Measurements from ENCODE around the gene LOXL3. TPM values are rescaled to one million over a fixed set of nuclear protein-coding genes. Genes with fewer than 3 reads are reported as not detected.

The LOXL3 gene
- total RNA-seq, 4 donors from 2014 or later = 7.2 to 13.2 (median 8.6) TPM

DNA sequence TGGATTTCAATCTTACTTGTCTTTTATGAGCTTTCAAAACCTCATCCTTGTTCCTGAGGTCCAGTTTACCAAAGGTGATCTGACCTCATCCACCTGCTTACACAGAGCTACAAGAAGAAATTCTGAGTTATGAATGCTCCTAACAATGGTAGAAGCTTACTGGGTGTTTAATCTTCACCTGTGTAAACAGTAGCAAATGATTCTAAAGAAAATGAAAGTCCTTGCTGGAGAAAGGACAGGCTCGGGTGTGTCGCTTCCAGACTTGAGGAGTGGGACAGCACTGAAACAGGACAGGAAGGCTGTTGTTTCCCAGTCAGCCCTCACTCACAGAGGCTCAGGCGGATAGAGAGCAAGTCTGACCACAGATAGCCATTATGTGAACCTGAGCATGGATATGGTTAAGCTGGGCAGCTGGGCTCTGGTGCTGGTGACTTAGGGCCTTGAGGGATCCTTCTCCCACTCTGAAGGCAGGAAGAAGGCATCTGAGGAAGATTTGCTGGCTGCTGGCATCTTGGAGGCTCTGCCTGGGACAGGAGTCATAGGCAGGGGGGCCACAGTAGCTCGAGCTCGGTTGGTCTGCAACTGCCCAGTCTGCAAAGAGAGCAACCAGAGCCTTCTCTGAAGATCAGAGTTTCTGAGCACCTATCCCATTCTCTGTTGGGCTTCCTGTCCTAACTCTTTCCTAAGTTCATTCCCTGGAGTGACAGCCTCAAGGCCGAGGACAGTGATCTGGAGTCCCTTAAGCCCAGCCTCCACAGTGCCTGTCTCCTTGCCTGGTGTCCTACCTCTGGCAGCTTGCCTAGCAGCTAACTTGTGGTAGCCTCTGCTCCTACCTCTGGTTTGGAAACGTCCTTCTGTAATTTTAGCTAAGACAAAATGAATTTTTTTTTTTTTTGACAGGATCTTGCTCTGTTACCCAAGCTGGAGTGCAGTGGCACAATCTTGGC is 4.8 kb upstream of the LOXL3 start:
- TF ChIP-seq, protein P1, sequence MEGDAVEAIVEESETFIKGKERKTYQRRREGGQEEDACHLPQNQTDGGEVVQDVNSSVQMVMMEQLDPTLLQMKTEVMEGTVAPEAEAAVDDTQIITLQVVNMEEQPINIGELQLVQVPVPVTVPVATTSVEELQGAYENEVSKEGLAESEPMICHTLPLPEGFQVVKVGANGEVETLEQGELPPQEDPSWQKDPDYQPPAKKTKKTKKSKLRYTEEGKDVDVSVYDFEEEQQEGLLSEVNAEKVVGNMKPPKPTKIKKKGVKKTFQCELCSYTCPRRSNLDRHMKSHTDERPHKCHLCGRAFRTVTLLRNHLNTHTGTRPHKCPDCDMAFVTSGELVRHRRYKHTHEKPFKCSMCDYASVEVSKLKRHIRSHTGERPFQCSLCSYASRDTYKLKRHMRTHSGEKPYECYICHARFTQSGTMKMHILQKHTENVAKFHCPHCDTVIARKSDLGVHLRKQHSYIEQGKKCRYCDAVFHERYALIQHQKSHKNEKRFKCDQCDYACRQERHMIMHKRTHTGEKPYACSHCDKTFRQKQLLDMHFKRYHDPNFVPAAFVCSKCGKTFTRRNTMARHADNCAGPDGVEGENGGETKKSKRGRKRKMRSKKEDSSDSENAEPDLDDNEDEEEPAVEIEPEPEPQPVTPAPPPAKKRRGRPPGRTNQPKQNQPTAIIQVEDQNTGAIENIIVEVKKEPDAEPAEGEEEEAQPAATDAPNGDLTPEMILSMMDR (IDR thresholded peaks at IDR 0.05) = no peak
- TF ChIP-seq EP300 (IDR thresholded peaks at IDR 0.05) (no peak), POLR2A (IDR thresholded peaks at IDR 0.05) (no peak), POLR2AphosphoS5 (IDR thresholded peaks at IDR 0.05) (no peak)
- no peaks in the 10 kb centered on the region for H3K9me3 ChIP-seq
- H3K4me3 ChIP-seq = no peak overlapping the region
- no peak overlapping the region for H3K27ac ChIP-seq
- peaks cover 0 to 11% of the 10 kb centered on the region in 2 donors for H3K36me3 ChIP-seq
- H3K27me3 ChIP-seq = peaks cover 35% of the 10 kb centered on the region
- WGBS, 2 donors (ENCODE audit: low coverage in 1 of 2) = 50 to 60% methylated on average over 5 to 6 of the region's 7 CpGs
- peaks cover 0 to 21% (median 7%) of the 10 kb centered on the region in 3 donors for H3K4me1 ChIP-seq
- ATAC-seq = no peak

- WGBS, 2 donors (ENCODE audit: low coverage in 1 of 2) = 83% methylated on average over 1 to 2 of the region's 6 CpGs
Observed at GRCh38 chr2:74556831-74557370, 3.2 kb upstream of the LOXL3 start.

DNA sequence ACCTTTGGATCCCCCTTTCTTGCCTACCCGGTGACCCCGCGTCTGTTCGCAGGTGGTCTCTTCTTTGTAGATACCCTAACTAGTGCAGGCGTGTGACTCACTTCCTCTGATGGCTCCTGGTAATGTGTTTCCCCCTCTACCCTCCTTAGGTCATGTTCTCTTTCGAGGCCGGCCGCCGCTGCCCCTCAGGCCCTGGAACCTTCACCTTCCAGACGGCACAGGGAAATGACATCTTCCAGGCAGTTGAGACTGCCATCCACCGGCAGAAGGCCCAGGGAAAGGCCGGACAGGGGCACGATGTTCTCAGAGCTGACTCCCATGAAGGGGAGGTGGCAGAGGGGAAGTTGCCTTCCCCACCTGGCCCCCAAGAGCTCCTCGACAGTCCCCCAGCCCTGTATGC is 2.4 kb upstream of the LOXL3 start:
- H3K27ac ChIP-seq = no peak overlapping the region

More at GRCh38 chr2:74556831-74557370, 3.2 kb upstream of the LOXL3 start:
- no peak for ATAC-seq
- Histone ChIP-seq H3K27ac (no peak overlapping the region), H3K9me3 (no peaks in the 10 kb centered on the region), H3K36me3 (peaks cover 0 to 11% of the 10 kb centered on the region in 2 donors), H3K27me3 (peaks cover 21% of the 10 kb centered on the region), H3K4me3 (no peak overlapping the region), H3K4me1 (peaks cover 0 to 29% (median 10%) of the 10 kb centered on the region in 3 donors)
- TF ChIP-seq POLR2AphosphoS5 (IDR thresholded peaks at IDR 0.05) = no peak
- TF ChIP-seq, protein P1 (IDR thresholded peaks at IDR 0.05) = no peak
- no peak for TF ChIP-seq POLR2A (IDR thresholded peaks at IDR 0.05)
- no peak for TF ChIP-seq EP300 (IDR thresholded peaks at IDR 0.05)

DNA sequence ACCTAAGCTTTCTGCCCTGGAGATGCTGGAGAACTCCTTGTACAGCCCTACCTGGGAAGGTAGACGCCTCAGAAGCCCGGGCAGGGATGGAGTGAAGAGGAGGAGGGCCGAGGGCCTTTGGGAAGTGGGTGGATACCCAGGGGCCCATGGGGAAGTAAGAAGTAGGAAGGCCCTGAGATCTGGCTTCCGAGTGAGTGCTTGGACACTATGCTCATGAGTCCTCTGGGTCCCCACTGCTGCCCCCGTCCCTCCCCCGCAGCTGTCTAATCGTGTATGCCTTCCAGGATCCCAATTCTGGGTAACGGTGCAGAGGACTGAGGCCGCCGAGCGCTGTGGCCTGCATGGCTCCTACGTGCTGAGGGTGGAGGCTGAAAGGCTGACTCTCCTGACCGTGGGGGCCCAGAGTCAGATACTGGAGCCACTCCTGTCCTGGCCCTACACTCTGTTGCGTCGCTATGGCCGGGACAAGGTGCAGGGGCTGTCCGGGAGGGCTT is 1.9 kb upstream of the LOXL3 start:
- no peak for ATAC-seq
- Histone ChIP-seq H3K9me3 (no peaks in the 10 kb centered on the region), H3K27ac (peak overlapping the region in 3 of 4 donors; percentile 91 to 95 (median 92)), H3K27me3 (peaks cover 11% of the 10 kb centered on the region), H3K4me3 (peak overlapping the region in 1 of 2 donors; percentile 84), H3K4me1 (peaks cover 0 to 32% (median 10%) of the 10 kb centered on the region in 3 donors), H3K36me3 (peaks cover 0 to 11% of the 10 kb centered on the region in 2 donors)
- TF ChIP-seq POLR2A (IDR thresholded peaks at IDR 0.05) (no peak), POLR2AphosphoS5 (IDR thresholded peaks at IDR 0.05) (no peak), EP300 (IDR thresholded peaks at IDR 0.05) (no peak)
- TF ChIP-seq, protein P1 (IDR thresholded peaks at IDR 0.05) = no peak
- 54% methylated on average over 3 of the region's 17 CpGs; no CpG with 5 or more reads in 1 of the 2 donors for WGBS, 2 donors (ENCODE audit: low coverage in 1 of 2)

More for the DNA sequence above, 2.4 kb upstream of the LOXL3 start:
- ATAC-seq = no peak
- H3K4me1 ChIP-seq = peaks cover 0 to 29% (median 10%) of the 10 kb centered on the region in 3 donors
- WGBS, 2 donors (ENCODE audit: low coverage in 1 of 2) = 80% methylated on average over 3 of the region's 14 CpGs; no CpG with 5 or more reads in 1 of the 2 donors
- peaks cover 0 to 11% of the 10 kb centered on the region in 2 donors for H3K36me3 ChIP-seq
- H3K9me3 ChIP-seq = no peaks in the 10 kb centered on the region
- peak overlapping the region in 1 of 2 donors; percentile 84 for H3K4me3 ChIP-seq
- no peak for TF ChIP-seq POLR2AphosphoS5 (IDR thresholded peaks at IDR 0.05)
- TF ChIP-seq, protein P1 (IDR thresholded peaks at IDR 0.05) = no peak
- H3K27me3 ChIP-seq = peaks cover 14% of the 10 kb centered on the region
